ENCODE data around the gene ITPR3. TPM values are rescaled to one million over a fixed set of nuclear protein-coding genes. Genes with fewer than 3 reads are reported as not detected.

ITPR3 gene
- total RNA-seq (2014; rRNA removed; shearing (Covaris generic)) (47.8 and 56.6 TPM in 2 replicates), total RNA-seq (2022) (83.5 and 88.6 TPM in 2 replicates), Bru-seq, nascent RNA (percentile 67 among the genes with signal in this experiment), BruChase-seq, experiment 1, labeled RNA remaining after a 6-hour chase (percentile 81 among the genes with signal in this experiment), BruChase-seq, experiment 2, labeled RNA remaining after a 2-hour chase (percentile 76 among the genes with signal in this experiment)
- long read RNA-seq, full-length matches to known transcripts = 21 of 160 reads
- long read RNA-seq, partial matches to known transcripts = 93 of 160 reads
- long read RNA-seq, other reads (novel, unspliced or antisense) = 46 of 160 reads

GRCh38 chr6:33620856-33621710 is at the start of gene ITPR3:
Gene ITPR3 (plus strand): TSS chr6:33621322. CDS start chr6:33621603, 281 bp downstream.
- Histone ChIP-seq H3K9me3 (ENCODE audit: low read length) (no peaks in the 10 kb centered on the region), H3K4me2 (ENCODE audit: low read length) (peak within 1 kb of the TSS; percentile 95), H3K79me2 (ENCODE audit: insufficient read depth, low read depth, low read length) (peaks cover 47% of the 10 kb centered on the region), H3K4me3 (ENCODE audit: low read depth, low read length, poor library complexity, severe bottlenecking) (peak within 1 kb of the TSS; percentile 98), H3K4me1 (ENCODE audit: insufficient read depth, low read length, poor library complexity, severe bottlenecking) (peaks cover 56% of the 10 kb centered on the region), H4K20me1 (ENCODE audit: insufficient read depth, low read length) (peaks cover 14% of the 10 kb centered on the region), H3K9me2 (ENCODE audit: insufficient read depth, low read length) (no peaks in the 10 kb centered on the region), H3K36me3 (ENCODE audit: insufficient read depth, low read length) (peaks cover 41% of the 10 kb centered on the region), H3K27ac (ENCODE audit: low read depth, low read length, poor library complexity, severe bottlenecking) (peak within 1 kb of the TSS; percentile 75), H2AFZ (ENCODE audit: low read length) (peak within 1 kb of the TSS; percentile 55; the same call in 1 of the 2 replicates)
- TSS peak; percentile 81 for BruUV-seq (replicated peaks)
- POLR2A ChIA-PET = interaction anchor here (0.7 to 1.5 kb wide), 7 partner anchors 8 to 43 kb away, joined by 3 to 5 read pairs (median 3); no protein-coding TSS in a partner anchor
- DNase-seq (ENCODE audit: low spot score) = peak; percentile 93
- intact Hi-C loops (cut with micrococcal nuclease; ENCODE audit: unreplicated experiment) = loop anchor here (1.0 to 2.0 kb wide), 2 partner anchors 24 to 28 kb away; no protein-coding TSS in a partner anchor
- CTCF ChIA-PET (ENCODE audit: unreplicated experiment) = interaction anchor here (0.6 to 2.4 kb wide), 4 partner anchors 12 to 257 kb away, joined by 4 to 8 read pairs (median 5); no protein-coding TSS in a partner anchor
- TF ChIP-seq EZH2phosphoT487 (IDR thresholded peaks at IDR 0.05; ENCODE audit: borderline replicate concordance, low read depth, low read length) = no peak
- TF ChIP-seq, protein P1, sequence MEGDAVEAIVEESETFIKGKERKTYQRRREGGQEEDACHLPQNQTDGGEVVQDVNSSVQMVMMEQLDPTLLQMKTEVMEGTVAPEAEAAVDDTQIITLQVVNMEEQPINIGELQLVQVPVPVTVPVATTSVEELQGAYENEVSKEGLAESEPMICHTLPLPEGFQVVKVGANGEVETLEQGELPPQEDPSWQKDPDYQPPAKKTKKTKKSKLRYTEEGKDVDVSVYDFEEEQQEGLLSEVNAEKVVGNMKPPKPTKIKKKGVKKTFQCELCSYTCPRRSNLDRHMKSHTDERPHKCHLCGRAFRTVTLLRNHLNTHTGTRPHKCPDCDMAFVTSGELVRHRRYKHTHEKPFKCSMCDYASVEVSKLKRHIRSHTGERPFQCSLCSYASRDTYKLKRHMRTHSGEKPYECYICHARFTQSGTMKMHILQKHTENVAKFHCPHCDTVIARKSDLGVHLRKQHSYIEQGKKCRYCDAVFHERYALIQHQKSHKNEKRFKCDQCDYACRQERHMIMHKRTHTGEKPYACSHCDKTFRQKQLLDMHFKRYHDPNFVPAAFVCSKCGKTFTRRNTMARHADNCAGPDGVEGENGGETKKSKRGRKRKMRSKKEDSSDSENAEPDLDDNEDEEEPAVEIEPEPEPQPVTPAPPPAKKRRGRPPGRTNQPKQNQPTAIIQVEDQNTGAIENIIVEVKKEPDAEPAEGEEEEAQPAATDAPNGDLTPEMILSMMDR (conservative IDR thresholded peaks at IDR 0.05; ENCODE audit: low read length) = no peak; the same call in 1 of the 2 replicates

DNA sequence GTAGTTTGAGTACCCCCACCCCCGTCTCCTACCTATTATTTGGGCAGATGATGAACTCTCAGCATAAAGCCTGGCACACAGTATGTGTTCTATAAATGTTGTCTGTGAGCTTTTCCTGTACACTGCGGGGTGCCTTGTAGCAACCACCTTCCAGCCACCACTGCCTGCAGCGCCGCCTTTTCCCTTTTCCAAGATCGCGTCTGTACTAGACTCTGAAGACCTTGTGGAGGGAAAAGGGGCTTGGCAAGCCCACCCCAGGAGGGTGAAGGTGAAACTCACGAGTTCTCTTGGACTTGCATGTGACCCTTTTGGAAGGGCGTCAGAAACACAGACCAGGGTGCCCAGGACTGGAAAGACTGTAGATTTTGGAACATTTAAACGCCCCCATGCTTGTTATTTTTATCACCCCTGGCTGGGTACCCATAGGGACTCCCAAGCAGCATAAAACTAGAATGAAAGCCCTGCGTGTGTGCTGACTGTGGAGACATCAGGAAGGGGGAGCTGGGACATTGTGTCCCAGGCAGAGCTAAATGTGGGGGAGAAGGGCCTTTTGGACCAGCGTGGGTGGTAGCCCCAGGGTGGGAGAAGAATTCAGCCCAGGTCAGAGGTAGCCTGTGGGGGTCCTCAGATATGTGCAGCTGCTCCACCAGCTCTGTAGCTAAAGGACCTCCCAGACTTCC is 49.3 kb upstream of the ITPR3 start:
- BruUV-seq (replicated peaks) = no TSS peak
- POLR2A ChIA-PET = interaction anchor here (1.3 to 1.4 kb wide), 2 partner anchors 139 to 141 kb away, joined by 3 to 5 read pairs; no protein-coding TSS in a partner anchor
- no peaks in the 10 kb centered on the region for H4K20me1 ChIP-seq (ENCODE audit: insufficient read depth, low read length)

More for the DNA sequence above, 49.3 kb upstream of the ITPR3 start:
- Histone ChIP-seq H3K79me2 (ENCODE audit: insufficient read depth, low read depth, low read length) (no peaks in the 10 kb centered on the region), H3K36me3 (ENCODE audit: insufficient read depth, low read length) (peaks cover 34% of the 10 kb centered on the region), H3K9me3 (ENCODE audit: low read length) (no peaks in the 10 kb centered on the region), H2AFZ (ENCODE audit: low read length) (peak overlapping the region; percentile 67; the same call in 1 of the 2 replicates), H3K4me1 (ENCODE audit: insufficient read depth, low read length, poor library complexity, severe bottlenecking) (peaks cover 22% of the 10 kb centered on the region), H3K4me3 (ENCODE audit: low read depth, low read length, poor library complexity, severe bottlenecking) (peak overlapping the region; percentile 69), H3K9me2 (ENCODE audit: insufficient read depth, low read length) (no peaks in the 10 kb centered on the region), H3K4me2 (ENCODE audit: low read length) (peak overlapping the region; percentile 87), H3K27ac (ENCODE audit: low read depth, low read length, poor library complexity, severe bottlenecking) (peak overlapping the region; percentile 95)
- CTCF ChIA-PET (ENCODE audit: unreplicated experiment) = no interaction called here
- DNase-seq (ENCODE audit: low spot score) = no peak
- TF ChIP-seq, protein P1 (conservative IDR thresholded peaks at IDR 0.05; ENCODE audit: low read length) = peak; percentile 17; the same call in 1 of the 2 replicates
- TF ChIP-seq EZH2phosphoT487 (IDR thresholded peaks at IDR 0.05; ENCODE audit: borderline replicate concordance, low read depth, low read length) = no peak
- intact Hi-C loops (cut with micrococcal nuclease; ENCODE audit: unreplicated experiment) = loop anchor here (2.0 kb wide), 2 partner anchors 117 to 153 kb away; partner anchors contain the start of genes CUTA and ZBTB9
